Lower leg skin (tissue), 4 donors: ENCODE data around the gene GIMAP1. TPM values are rescaled to one million over a fixed set of nuclear protein-coding genes. Genes with fewer than 3 reads are reported as not detected.

Source experiments
- DNase-seq, 2 donors: peaks; one replicate each; pipeline ENCODE4 v3.0.0-alpha.2; 2019; ENCODE audit warnings: low spot score in 2 of 2
- H3K4me3 ChIP-seq: fragments of 200-600 bp; sonication (generic); 2 replicates; pipeline ENCODE4 v1.5.1; 2017; ENCODE audit warnings: mild to moderate bottlenecking, low read depth; ENCODE audit not compliant: poor library complexity, severe bottlenecking
- CTCF ChIP-seq, 3 donors: fragments of 450-650 bp; IDR thresholded peaks; one replicate each; pipeline ENCODE4 v1.5.1; 2016; ENCODE audit warnings: antibody characterized with exemption in 3 of 3, mild to moderate bottlenecking in 3 of 3, moderate library complexity in 2 of 3
- POLR2A ChIP-seq, 2 donors: fragments of 450-650 bp; IDR thresholded peaks; one replicate each; pipeline ENCODE4 v1.6.1; 2016 to 2017; ENCODE audit warnings: antibody characterized with exemption in 2 of 2, mild to moderate bottlenecking in 1 of 2, moderate library complexity in 1 of 2
- WGBS, 2 donors: methylation state at CpG; one replicate each; pipeline ENCODE4 v1.1.5; 2018; 5-methylcytosine and 5-hydroxymethylcytosine counted together
- intact Hi-C: fragments of 100-400 bp; cut with DNase I; formaldehyde crosslinking; loops from one replicate; pipeline ENCODE4 v1.15.0; 2023; ENCODE audit warnings: low total_unique reads
- total RNA-seq, 4 donors: library from RNA; depleted of rRNA; stranded (reverse); fragments of >200 nt; gene quantifications; one replicate each; pipeline ENCODE4 v1.1.0, GENCODE V29; 2016

Gene GIMAP1
- total RNA-seq, 4 donors from 2014 or later: 1.5 to 4.6 (median 2.7) TPM

DNA sequence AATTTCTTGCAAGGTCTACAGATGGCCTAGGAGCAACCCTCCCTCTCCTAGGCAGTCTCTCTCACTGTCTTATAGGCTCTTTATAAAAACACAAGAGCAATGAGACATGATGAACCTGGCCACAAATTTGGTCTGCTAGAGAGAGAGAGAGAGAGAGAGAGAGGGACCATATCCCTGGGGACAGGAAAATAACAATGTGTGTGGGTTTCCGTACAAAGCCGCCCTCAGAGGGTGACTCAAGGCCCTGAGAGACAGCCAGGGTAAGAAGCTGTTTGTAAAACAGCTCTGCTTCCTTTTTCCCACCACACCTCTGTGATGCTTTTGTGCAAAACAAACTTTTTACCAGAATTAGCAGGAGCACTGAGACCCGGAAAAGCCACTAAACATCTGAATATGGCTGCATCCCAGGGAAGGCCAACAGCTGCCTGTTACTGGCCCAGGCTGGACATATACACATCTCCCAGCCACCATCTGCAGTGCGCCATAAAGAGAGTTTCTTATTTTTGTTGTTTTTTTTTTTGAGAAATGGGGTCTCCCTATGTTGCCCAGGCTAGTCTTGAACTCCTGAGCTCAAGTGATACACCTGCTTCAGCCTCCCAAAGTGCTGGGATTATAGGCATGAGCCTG lies 39.2 kb downstream of the GIMAP1 start:
- no peak for DNase-seq
- intact Hi-C loops: no loop called here
- H3K4me3 ChIP-seq: no peak overlapping the region
- TF ChIP-seq POLR2A (IDR thresholded peaks at IDR 0.05) (no peak), CTCF (IDR thresholded peaks at IDR 0.05) (no peak)
- 78 to 79% methylated on average over 4 of the region's 4 CpGs for WGBS, 2 donors

DNA sequence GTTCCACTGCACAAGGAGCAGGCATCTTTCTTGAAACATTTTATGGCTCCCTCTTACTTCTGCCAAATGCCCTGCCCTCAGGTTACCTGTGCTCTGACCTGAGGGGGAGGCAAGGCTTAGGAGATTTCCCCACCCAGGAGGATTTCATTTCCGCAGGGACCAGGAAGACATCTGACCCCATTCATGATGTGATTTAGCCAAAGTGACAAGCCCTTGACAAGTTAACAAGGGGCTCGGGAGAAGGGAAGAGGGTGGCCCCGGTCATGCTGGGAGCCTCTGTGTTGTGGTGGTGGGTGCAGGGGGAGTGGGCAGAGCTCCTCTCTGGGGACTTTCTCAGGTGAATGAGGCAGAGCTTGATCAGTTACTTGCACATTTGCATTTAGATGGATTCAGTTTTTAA lies 39.8 kb downstream of the GIMAP1 start:
- TF ChIP-seq POLR2A (IDR thresholded peaks at IDR 0.05) (no peak), CTCF (IDR thresholded peaks at IDR 0.05) (no peak)
- DNase-seq: no peak
- no peak overlapping the region for H3K4me3 ChIP-seq
- WGBS, 2 donors: 70 to 79% methylated on average over 3 of the region's 3 CpGs
- intact Hi-C loops: no loop called here

DNA sequence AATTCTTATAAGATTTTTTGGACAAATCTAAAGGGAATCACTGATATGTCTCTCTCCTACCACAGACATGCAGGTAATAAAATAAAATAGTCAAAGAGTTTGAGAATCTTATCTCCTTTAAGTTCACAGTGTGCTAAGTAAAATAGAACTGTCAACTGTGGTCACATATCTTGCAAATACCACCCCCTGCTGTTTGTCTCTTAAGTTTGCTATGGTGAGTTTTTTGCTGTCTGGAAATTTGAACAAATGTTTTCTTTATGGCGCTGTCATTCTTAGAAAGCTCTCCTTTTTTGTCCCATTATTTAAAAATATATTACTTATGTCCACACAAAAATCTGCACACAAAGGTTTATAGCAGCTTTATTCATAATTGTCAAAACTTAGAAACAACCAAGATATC lies 40.4 kb downstream of the GIMAP1 start:
- no peak for DNase-seq
- TF ChIP-seq CTCF (IDR thresholded peaks at IDR 0.05): no peak
- no peak for TF ChIP-seq POLR2A (IDR thresholded peaks at IDR 0.05)
- H3K4me3 ChIP-seq: no peak overlapping the region
- intact Hi-C loops: no loop called here
- 18 to 42% methylated on average over 1 of the region's 1 CpG for WGBS, 2 donors

DNA sequence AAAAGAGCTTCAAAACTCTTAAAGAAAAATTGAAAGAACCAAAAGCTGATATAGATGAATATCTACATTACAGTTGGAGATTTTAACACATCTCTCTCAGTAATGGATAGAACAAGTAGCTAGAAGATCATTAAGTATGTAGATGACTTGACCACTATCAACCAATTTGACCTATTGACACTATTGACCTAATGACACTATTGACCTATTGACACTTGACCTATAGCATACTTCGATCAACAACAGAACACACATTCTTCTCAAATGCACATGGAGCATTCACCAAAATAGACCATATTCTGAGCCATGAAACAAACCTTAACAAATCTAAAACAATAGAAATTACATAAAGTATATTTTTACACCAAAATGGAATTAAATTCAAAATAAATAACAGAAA lies 43.1 kb downstream of the GIMAP1 start:
- DNase-seq: no peak
- WGBS, 2 donors: 73 to 82% methylated on average over 1 of the region's 1 CpG
- H3K4me3 ChIP-seq: no peak overlapping the region
- TF ChIP-seq POLR2A (IDR thresholded peaks at IDR 0.05) (no peak), CTCF (IDR thresholded peaks at IDR 0.05) (no peak)
- intact Hi-C loops: no loop called here

DNA sequence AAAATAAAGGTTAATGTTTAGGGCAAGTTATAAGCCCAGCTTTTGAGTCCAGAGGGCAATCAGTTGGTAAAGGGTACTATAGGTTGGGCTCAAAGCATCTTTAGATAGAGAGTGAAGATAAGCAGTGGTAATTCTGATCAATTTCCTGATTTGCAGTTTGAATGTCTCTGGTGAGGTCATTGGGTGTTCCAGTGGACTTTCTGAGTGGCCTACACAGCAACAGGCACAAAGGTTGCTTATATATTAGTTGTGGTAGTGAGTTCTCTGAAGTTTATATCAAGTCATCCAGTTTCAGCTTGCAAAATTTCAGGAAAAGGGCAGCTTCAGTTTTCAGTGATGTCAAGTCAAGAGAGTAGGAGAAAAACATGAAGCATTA lies 49.9 kb downstream of the GIMAP1 start:
- TF ChIP-seq POLR2A (IDR thresholded peaks at IDR 0.05) (no peak), CTCF (IDR thresholded peaks at IDR 0.05) (no peak)
- no peak for DNase-seq
- intact Hi-C loops: no loop called here
- H3K4me3 ChIP-seq: no peak overlapping the region

DNA sequence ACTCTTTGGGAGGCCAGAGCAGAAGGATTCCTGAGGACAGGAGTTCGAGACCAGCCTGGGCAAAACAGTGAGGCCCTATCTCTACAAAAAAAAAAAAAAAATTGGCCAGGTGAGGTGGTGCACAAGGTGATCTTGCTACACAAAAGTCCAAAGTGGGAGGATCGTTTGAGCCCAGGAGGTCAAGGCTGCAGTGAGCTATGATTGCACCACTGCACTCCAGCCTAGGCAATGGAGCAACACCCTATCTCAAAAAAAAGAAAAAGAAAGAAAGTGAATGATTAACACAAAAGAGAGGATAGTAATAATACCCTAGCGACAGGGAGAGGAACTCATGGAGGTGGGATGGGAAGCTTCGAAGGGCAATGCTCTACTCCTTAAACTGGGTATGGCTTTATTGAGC lies 53.4 kb downstream of the GIMAP1 start:
- 85 to 88% methylated on average over 4 of the region's 4 CpGs for WGBS, 2 donors
- intact Hi-C loops: no loop called here

More for the DNA sequence above, 53.4 kb downstream of the GIMAP1 start:
- no peak overlapping the region for H3K4me3 ChIP-seq
- no peak for TF ChIP-seq CTCF (IDR thresholded peaks at IDR 0.05)
- TF ChIP-seq POLR2A (IDR thresholded peaks at IDR 0.05): no peak
- no peak for DNase-seq
